ENCODE measurements around the gene RABL3. TPM values are rescaled to one million over a fixed set of nuclear protein-coding genes. Genes with fewer than 3 reads are reported as not detected.

The RABL3 gene, protein sequence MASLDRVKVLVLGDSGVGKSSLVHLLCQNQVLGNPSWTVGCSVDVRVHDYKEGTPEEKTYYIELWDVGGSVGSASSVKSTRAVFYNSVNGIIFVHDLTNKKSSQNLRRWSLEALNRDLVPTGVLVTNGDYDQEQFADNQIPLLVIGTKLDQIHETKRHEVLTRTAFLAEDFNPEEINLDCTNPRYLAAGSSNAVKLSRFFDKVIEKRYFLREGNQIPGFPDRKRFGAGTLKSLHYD
- total RNA-seq = 16.8 and 20.5 TPM in 2 replicates

DNA sequence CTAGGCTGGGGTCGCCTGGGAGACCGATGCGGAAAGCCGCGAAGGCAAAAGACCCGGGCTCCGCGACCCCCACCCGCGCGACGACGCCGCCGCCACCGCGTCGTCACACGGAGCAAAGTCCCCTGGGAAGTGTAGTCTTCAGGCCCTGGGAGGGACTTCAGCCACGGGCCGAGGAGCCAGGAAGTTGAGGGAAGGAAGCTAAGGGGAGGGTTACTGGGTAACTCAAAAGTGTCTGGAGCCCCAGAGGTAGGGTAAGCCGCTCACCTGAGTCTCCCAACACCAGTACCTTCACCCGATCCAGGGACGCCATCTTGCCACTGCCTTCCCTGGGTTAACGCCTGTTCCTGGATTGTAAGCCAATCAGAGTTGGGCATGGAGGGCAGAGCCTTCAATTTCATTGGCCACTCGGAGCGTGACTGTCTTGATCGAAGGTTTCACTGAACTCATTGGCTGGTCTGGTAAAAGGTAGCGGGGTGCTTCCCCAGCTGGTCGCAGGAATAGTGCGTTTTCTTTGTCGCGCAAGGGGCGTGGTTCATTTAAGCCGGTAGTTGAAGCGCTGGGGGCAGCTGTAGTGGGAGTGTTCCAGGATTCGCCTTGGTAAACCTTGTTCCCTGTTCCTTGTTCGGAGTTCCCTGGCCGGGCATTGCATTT lies at the start of gene RABL3, which contains the start of gene GTF2E1:
RABL3 (minus strand) TSS at position 319 of the 651 bp plus-strand sequence; CDS start at position 310, 9 bp downstream.
GTF2E1 (plus strand) TSS at position 547 of the 651 bp plus-strand sequence. CDS start 7,809 bp downstream, outside the sequence.

DNA sequence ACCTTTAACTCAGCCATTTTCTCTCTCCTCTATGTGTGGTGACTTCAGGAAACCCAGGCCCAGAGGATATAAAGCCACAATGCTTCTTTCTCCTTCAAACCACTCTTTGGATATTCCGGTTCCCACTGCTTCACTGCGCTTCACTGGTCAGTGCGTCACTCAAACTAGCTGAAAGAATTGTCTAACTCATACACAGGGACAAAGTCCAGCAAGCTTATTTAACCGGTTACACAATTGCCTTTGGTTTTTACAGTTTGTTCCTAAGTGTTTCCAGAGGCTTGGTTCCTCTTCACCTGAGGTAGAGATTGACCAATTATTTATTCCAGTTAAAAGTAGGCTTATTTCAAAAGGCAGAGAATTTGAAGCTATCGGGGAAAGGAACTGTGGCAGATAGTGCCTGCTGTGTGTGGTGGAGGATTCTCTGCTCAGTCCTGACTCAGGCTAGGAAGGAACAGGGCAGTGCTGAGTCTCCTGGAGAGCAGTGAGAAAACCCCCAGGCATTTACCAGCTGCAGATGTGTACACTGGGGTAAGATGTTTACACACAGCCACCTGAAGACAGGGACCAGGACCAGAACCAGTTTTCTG lies 60.1 kb downstream of the RABL3 start, which contains the start of gene HGD:
HGD (minus strand) TSS at position 145 of the 587 bp plus-strand sequence; CDS start at position 17, 128 bp downstream.

Small RNAs within 50 kb of the gene (small RNA-seq; reads per million reads assigned to genes)
- gene MTCO1P29 (not detected), gene MTCO2P29 (not detected)

Other genes starting within 250 kb of the RABL3 start
- gene NDUFB4, start 146.2 kb downstream of the RABL3 start, total RNA-seq = 58.4 and 120 TPM in 2 replicates
- gene HGD, start 60.3 kb downstream of the RABL3 start, total RNA-seq = 0.13 and 0.14 TPM in 2 replicates
- gene GTF2E1, start 228 bp upstream of the RABL3 start, total RNA-seq = 26.1 and 36.6 TPM in 2 replicates
- not detected in 2 replicates for gene STXBP5L, start 165.7 kb upstream of the RABL3 start, total RNA-seq